ENCODE results near the gene GID8.

GRCh38 chr20:62952373-62952967 is 14.5 kb downstream of the GID8 start, which contains the start of gene SLC17A9:
- TF ChIP-seq CTCF (IDR thresholded peaks at IDR 0.05) (peak in 1 of 3 experiments; percentile 15), POLR2AphosphoS5 (IDR thresholded peaks at IDR 0.05) (peak in 1 of 2 donors; percentile 44), POLR2A (IDR thresholded peaks at IDR 0.05; ENCODE audit: low read depth) (no peak)

Measured in esophagus muscularis mucosa (tissue), 3 donors.